Stimulated activated CD4-positive, alpha-beta T cell treated with anti-CD3 and anti-CD28 coated beads, Interleukin-4, amount 100 ng/mL, for 48 hours (primary cell): ENCODE measurements around the gene LMF1.

Experiments used
- DNase-seq, 2 donors: peaks; one replicate each; pipeline ENCODE4 v3.0.0-alpha.2; 2020; ENCODE audit warnings: low read depth in 2 of 2

LMF1 gene

GRCh38 chr16:813916-814412 is 156.8 kb downstream of the LMF1 start:
- DNase-seq: no peak

- DNase-seq: peak; percentile 44 to 48
Observed at GRCh38 chr16:813204-813915, 157.4 kb downstream of the LMF1 start.

- DNase-seq: no peak
Observed at GRCh38 chr16:808085-808386, 162.7 kb downstream of the LMF1 start.

GRCh38 chr16:807347-808084 is 163.3 kb downstream of the LMF1 start:
- DNase-seq: peak; percentile 71 to 87

- DNase-seq: no peak
Observed at GRCh38 chr16:805474-805873, 165.3 kb downstream of the LMF1 start.

GRCh38 chr16:804193-805048 is 166.4 kb downstream of the LMF1 start:
- DNase-seq: no peak

- no peak for DNase-seq
Observed at GRCh38 chr16:803754-804080, 167.1 kb downstream of the LMF1 start.
